Stimulated activated CD8-positive, alpha-beta memory T cell treated with anti-CD3 and anti-CD28 coated beads, Interleukin-12 subunit alpha, Interleukin-12 subunit beta, amount 100 ng/mL, for 24 hours (primary cell): Measurements from ENCODE around the gene PTPN12.
"Not testable (repeated sequence)": the region's sequence is repeated elsewhere in the genome, so short reads cannot be mapped to it uniquely, and the experiment has no call there.

Source experiments
- DNase-seq: peaks from one replicate; pipeline ENCODE4 v3.0.0-alpha.2; 2020; ENCODE audit errors: extremely low read depth

PTPN12 gene

GRCh38 chr7:77537136-77537777 lies at the start of gene PTPN12:
TSS of gene PTPN12 (plus strand) at chr7:77537295. CDS start at chr7:77537547, 252 bp downstream.
- no peak for DNase-seq

- DNase-seq = no peak
These were observed 48.1 kb upstream of the PTPN12 start for GRCh38 chr7:77488986-77489385.

GRCh38 chr7:77497079-77497478 lies 40.0 kb upstream of the PTPN12 start:
- no peak for DNase-seq

GRCh38 chr7:77498659-77499379 lies 38.3 kb upstream of the PTPN12 start:
- no peak for DNase-seq

- no peak for DNase-seq
These were observed 35.9 kb upstream of the PTPN12 start for GRCh38 chr7:77501192-77501515.

GRCh38 chr7:77504951-77505350 lies 32.1 kb upstream of the PTPN12 start:
- DNase-seq = no peak

GRCh38 chr7:77506899-77507298 lies 30.2 kb upstream of the PTPN12 start:
- DNase-seq = no peak

GRCh38 chr7:77513002-77513670 lies 24.0 kb upstream of the PTPN12 start:
- not testable (repeated sequence) for DNase-seq

GRCh38 chr7:77516085-77516484 lies 21.0 kb upstream of the PTPN12 start:
- DNase-seq = no peak

- no peak for DNase-seq
These were observed 16.8 kb upstream of the PTPN12 start for GRCh38 chr7:77520261-77520660.

- DNase-seq = not testable (repeated sequence)
These were observed 15.6 kb upstream of the PTPN12 start for GRCh38 chr7:77521537-77521936.

- DNase-seq = no peak
These were observed 12.4 kb upstream of the PTPN12 start for GRCh38 chr7:77524731-77525130.

- DNase-seq = no peak
These were observed 11.9 kb upstream of the PTPN12 start for GRCh38 chr7:77525231-77525630.

- no peak for DNase-seq
These were observed 8.7 kb upstream of the PTPN12 start for GRCh38 chr7:77528368-77528767.

GRCh38 chr7:77529279-77529678 lies 7.8 kb upstream of the PTPN12 start:
- DNase-seq = no peak

GRCh38 chr7:77531038-77531437 lies 6.1 kb upstream of the PTPN12 start:
- DNase-seq = no peak

GRCh38 chr7:77532247-77532646 lies 4.8 kb upstream of the PTPN12 start:
- no peak for DNase-seq

GRCh38 chr7:77532732-77533131 lies 4.4 kb upstream of the PTPN12 start:
- not testable (repeated sequence) for DNase-seq

- DNase-seq = not testable (repeated sequence)
These were observed 3.0 kb upstream of the PTPN12 start for GRCh38 chr7:77534046-77534445.

GRCh38 chr7:77536017-77536412 lies 1.1 kb upstream of the PTPN12 start:
- no peak for DNase-seq

GRCh38 chr7:77536413-77537135 lies 521 bp upstream of the PTPN12 start:
- DNase-seq = peak; percentile 97

- no peak for DNase-seq
These were observed 734 bp downstream of the PTPN12 start for GRCh38 chr7:77537778-77538280.
